NCI-H2171 treated with DMSO at 0.1 percent for 48 hours (cell line): ENCODE results near the gene MMP15.
"Not testable (repeated sequence)": the region's sequence is repeated elsewhere in the genome, so short reads cannot be mapped to it uniquely, and the experiment has no call there.

ENCODE experiments used
- DNase-seq: peaks from one replicate; lab custom pipeline; 2025; lab: John Stamatoyannopoulos, UW

The MMP15 gene

DNA sequence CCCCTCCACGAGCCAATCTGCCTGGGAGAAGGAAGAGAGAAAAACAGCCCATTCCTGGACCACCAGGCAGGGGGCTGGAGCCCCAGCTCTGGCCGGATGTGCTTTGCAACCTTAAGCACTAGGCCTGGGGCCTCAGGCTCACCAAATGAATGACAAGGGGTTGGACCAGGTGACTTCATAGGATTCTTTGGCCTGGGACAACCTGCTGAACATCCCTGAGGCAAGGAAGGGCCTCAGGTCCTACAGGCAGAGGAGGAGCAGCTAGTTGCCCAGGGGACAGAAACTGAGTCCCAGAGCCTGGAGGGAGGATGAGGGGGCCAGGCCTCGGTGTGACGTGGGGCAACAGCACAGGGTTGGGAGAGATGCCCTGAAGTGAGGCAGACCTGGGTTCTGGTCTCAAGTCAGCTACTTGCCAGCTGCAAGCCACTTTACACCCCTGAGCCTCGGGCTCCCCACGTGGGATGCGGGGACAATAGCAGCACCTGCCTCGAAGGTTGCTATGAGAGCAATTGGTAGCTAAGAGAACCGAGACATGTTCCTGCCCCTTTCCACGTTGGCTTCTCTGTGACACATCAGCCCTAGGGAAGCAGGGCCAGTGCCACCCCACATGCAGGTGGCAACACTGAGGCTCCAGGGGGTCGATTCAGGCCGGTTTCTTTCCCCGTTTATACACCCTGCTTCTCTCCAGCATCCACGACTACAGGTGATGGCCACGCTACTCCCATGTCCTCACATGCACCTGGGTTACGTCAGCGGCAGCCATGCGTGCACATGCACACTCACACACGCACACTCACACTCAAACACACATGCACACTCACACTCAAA, 61.0 kb downstream of the MMP15 start:
- DNase-seq, result no peak

DNA sequence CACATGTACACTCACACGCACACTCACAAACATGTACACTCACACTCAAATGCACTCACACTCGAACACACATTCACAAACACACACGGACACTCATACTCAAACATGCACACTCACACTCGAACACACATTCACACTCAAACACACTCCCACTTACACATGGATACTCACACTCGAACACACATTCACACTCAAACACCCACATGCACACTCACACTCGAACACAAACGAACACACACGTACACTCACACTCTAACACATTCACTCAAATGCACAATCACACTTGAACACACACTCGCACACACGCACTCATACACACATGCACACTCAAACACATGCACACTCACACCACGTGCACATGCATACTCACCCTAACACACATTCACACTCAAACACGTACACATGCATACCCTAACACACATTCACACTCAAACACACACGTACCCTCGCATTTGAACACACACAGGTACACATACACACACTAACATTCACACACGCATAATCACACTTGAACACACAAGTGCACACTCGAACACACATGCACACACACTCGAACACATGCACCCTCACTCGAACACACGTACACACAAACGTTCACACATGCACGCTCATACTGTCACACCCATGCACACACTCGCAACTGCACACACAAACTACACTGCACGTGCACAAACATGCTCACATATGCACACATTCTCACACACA, 61.8 kb downstream of the MMP15 start:
- no peak for DNase-seq

DNA sequence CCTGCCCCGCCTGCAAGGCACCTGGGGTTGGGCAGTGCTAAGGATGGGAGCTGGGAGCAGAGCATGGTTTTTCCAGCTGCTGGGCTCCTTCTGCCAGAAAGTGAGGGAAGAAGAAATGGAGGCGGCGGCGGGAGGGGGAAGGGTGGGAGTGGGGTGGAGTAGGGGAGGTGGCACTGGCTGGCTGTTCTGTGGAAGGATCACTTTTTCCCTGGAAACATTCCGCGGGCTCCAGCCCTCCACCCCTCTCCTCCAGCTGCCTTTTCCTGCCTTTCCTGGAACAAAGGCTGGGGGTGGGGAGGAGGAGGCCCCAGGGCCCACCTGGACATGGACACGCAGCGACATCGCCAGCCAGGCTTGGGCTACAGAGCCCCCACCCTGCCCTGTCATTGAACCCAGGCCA, 62.5 kb downstream of the MMP15 start:
- DNase-seq, result no peak

DNA sequence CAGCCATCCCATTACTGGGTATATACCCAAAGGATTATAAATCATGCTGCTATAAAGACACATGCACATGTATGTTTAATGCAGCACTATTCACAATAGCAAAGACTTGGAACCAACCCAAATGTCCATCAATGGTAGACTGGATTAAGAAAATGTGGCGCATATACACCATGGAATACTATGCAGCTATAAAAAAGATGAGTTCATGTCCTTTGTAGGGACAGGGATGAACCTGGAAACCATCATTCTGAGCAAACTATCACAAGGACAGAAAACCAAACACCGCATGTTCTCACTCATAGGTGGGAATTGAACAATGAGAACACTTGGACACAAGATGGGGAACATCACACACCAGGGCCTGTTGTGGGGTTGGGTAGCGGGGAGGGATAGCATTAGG, 64.8 kb downstream of the MMP15 start:
- not testable (repeated sequence) for DNase-seq

DNA sequence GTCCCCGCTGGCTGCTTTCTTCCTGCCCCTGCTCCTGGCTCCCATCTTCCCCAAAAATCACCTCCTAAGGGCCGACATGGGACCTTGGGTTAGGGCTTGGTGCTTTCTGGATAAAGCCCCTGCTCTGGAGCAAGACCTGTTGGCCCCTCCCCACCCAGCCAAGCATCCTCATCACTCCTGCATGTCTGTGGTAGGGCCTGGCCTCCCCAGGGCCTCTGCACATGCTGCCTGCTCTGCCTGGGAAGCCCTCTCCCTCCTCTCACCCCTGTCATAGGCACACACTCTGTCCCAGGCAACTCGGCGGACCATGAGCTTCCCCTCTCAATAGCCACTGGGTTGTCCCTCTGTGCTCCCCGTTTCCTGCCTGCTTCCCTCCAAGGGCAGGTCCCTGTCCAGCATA, 68.5 kb downstream of the MMP15 start:
- no peak for DNase-seq

DNA sequence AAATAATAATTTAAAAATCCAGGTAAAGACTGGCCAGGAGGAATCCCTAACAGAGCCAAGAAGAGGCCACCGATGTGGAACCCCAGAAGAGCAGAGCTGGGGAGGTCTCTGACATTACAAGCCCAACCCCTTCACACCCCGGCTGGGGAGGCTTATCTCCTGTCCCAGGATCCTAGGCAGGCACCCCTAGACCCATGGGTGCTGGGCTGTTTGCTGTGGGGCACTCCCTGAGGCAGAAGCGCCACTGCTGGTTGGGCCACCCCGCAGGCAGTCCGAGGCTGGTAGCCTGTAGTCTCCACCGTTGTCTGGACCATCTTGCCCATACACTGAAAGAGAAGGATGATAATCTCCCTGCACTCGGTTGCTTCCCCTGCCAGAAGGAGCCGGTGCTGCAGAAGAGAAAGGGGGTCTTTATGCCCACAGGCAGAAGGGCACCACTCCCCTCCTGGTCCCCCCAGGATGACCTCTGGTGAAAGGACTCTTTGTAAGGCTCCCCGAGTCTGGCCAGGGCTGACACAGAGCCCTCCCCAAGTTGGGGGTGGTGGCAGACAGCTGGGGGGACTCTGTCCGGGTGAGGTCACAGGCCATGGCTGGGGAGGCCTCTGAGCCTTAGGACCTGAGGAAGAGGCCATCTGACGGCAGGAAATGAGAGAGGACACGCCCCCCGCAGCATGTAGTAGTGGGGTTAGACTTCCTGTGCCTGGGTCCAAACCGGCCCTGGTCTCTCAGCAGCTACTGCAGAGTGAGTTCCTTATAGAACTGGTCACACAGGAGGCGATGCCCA, 69.4 kb downstream of the MMP15 start:
- no peak for DNase-seq

DNA sequence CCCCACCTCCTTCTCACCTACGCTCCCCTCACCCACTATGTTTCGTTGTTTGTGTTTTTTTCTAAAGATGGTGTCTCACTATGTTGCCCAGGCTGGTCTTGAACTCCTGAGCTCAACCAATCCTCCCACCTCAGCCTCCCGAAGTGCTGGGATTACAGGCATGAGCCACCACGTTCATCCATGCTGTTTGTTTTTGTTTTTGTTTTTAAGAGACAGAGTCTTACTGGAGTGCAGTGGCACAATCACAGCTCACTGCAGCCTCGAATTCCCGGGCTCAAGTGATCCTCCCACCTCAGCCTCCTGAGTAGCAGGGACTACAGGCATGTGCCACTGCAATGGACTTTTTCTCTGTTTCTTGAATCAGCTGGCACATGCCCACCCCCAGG, 70.0 kb downstream of the MMP15 start:
- DNase-seq, result not testable (repeated sequence)

DNA sequence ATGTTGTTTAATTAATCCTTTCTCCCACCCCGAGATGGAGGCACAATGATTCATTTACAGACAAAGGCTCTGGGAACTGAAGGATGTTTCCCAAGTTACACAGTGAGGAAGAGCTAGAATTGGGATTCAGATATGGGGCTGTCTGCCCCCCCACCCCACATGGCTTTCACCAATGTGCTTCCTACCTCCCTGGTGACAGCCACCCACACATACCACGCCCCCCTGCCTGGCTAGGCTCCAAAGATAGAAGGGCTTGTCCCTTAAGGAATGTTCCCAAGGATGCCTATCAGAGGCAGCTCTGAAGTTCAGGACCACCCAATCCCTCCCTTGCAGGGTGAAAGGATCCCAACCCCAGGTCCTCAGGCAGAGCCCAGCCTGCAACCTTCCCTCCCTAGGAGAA, 70.7 kb downstream of the MMP15 start:
- DNase-seq, result no peak
